Measurements from ENCODE around the gene FER. TPM values are rescaled to one million over a fixed set of nuclear protein-coding genes. Genes with fewer than 3 reads are reported as not detected.

The FER gene
- total and polyA plus RNA-seq, 2 of the 8 experiments (the other 6 are each of a cell fraction or from before 2014, with no cell fraction given) = 1.3 to 15.8 TPM

GRCh38 chr5:109234381-109234780 lies 486.7 kb downstream of the FER start:
- Histone ChIP-seq H2AK5ac (ENCODE audit: low read depth, low read length) (no peak overlapping the region), H3K79me2 (ENCODE audit: control insufficient read depth in 1 of 2, insufficient read depth in 2 of 2, low read length in 2 of 2) (no peaks in the 10 kb centered on the region), H3K36me3 (ENCODE audit: control insufficient read depth in 2 of 4, insufficient read depth in 4 of 4, low read length in 3 of 4) (no peaks in the 10 kb centered on the region), H4K5ac (ENCODE audit: insufficient read length, low read depth, low read length) (no peak overlapping the region), H2BK12ac (ENCODE audit: low read depth, low read length) (no peak overlapping the region), H2BK15ac (ENCODE audit: low read length) (no peak overlapping the region), H3K23me2 (ENCODE audit: low read depth, low read length) (0 out of 2 replicates have a peak, but pooled peaks cover 1% of the 10 kb centered on the region), H3K18ac (ENCODE audit: extremely low read depth, low read length) (no peak overlapping the region), H3K27me3 (replicated peaks in 1 of 4; ENCODE audit: control insufficient read depth in 3 of 4, extremely low read depth in 1 of 4, insufficient read depth in 3 of 4, low read length in 3 of 4) (no peaks in the 10 kb centered on the region), H3K14ac (ENCODE audit: insufficient read length) (no peak overlapping the region), H3K79me1 (ENCODE audit: low read depth, low read length) (no peaks in the 10 kb centered on the region), H3K23ac (ENCODE audit: insufficient read length) (no peak overlapping the region), H3K9me3 (ENCODE audit: insufficient read depth in 2 of 2, low read depth in 1 of 2, low read length in 1 of 2) (peaks cover 0 to 4% of the 10 kb centered on the region in 2 experiments; a peak in 1 of 4 replicates), H2BK120ac (replicated peaks; ENCODE audit: low read depth, low read length) (no peak overlapping the region), H2BK20ac (ENCODE audit: low read length) (no peak overlapping the region), H4K8ac (ENCODE audit: extremely low read depth, insufficient read depth, low read length) (no peak overlapping the region), H2AFZ (ENCODE audit: low read length) (no peak overlapping the region), H3K4me3 (ENCODE audit: extremely low read depth in 1 of 4, insufficient read depth in 2 of 4, low read depth in 3 of 4, low read length in 4 of 4) (no peak overlapping the region), H4K91ac (replicated peaks; ENCODE audit: insufficient read length, low read length) (no peak overlapping the region), H4K20me1 (replicated peaks in 1 of 2; ENCODE audit: control insufficient read depth in 1 of 2, insufficient read depth in 2 of 2, low read length in 2 of 2) (no peaks in the 10 kb centered on the region), H3K4me2 (ENCODE audit: insufficient read depth in 1 of 2, low read depth in 2 of 2, low read length in 2 of 2) (no peak overlapping the region), H3K56ac (replicated peaks; ENCODE audit: insufficient read length, low read depth, low read length) (no peak overlapping the region), H3K9ac (replicated peaks in 1 of 4; ENCODE audit: extremely low read depth in 1 of 4, low read depth in 3 of 4, low read length in 3 of 4) (no peak overlapping the region), H3K4ac (replicated peaks; ENCODE audit: insufficient read length, low read depth, low read length) (no peak overlapping the region), H2BK5ac (ENCODE audit: low read depth, low read length) (no peak overlapping the region), H3K27ac (ENCODE audit: low read depth, low read length) (no peak overlapping the region), H3K4me1 (replicated peaks in 1 of 4; ENCODE audit: control insufficient read depth in 3 of 4, insufficient read depth in 4 of 4, low read length in 3 of 4) (no peaks in the 10 kb centered on the region)
- no peak for DNase-seq (ENCODE audit: low read depth in 1 of 2, low spot score in 2 of 2)
- 83% methylated on average over 4 of the region's 4 CpGs; no CpG with 5 or more reads in 1 of the 2 experiments for WGBS, 2 experiments (ENCODE audit: extremely low coverage in 1 of 2, insufficient coverage in 1 of 2, insufficient read length in 1 of 2, insufficient replicate concordance in 2 of 2, low coverage in 1 of 2, low lambda C conversion rate in 2 of 2, missing lambda C conversion rate in 1 of 2)
- FAIRE-seq = no peak
- CTCF ChIA-PET (ENCODE audit: partially characterized antibody) = interaction anchor here (0.9 kb wide), 1 partner anchor 13 kb away, joined by 4 read pairs; no protein-coding TSS in a partner anchor
- POLR2A ChIA-PET (ENCODE audit: partially characterized antibody) = no interaction called here
- TF ChIP-seq RNF2 (IDR thresholded peaks at IDR 0.05; ENCODE audit: borderline replicate concordance, low read depth, low read length, missing control alignments, poor library complexity, severe bottlenecking) (no peak), PHF8 (conservative IDR thresholded peaks at IDR 0.05; ENCODE audit: low read depth, low read length) (no peak), RFX5 (IDR thresholded peaks at IDR 0.05; ENCODE audit: borderline replicate concordance, low read depth, low read length) (no peak), CBX5 (IDR thresholded peaks at IDR 0.05; ENCODE audit: low read depth, low read length) (no peak), BCL11A (IDR thresholded peaks at IDR 0.05; ENCODE audit: low read depth in 2 of 2, low read length in 2 of 2) (no peak), SP4 (IDR thresholded peaks at IDR 0.05; ENCODE audit: low read length) (no peak), SRF (IDR thresholded peaks at IDR 0.05; ENCODE audit: low read depth, low read length) (no peak)
